Choroid plexus epithelial cell (primary cell): ENCODE results near the gene TAF12.

Experiments
- DNase-seq: peaks from one replicate; pipeline ENCODE4 v3.0.0-alpha.2; 2010; ENCODE audit warnings: low read depth
- H3K4me3 ChIP-seq: 2 replicates; pipeline ENCODE4 v1.5.1; 2011; ENCODE audit warnings: low read depth, mild to moderate bottlenecking, control low read depth, low read length, moderate library complexity
- TF ChIP-seq, protein P1 (sequence below): conservative IDR thresholded peaks from 2 replicates; pipeline ENCODE4 v1.5.1; 2011; ENCODE audit warnings: low read depth, mild to moderate bottlenecking, control low read depth, inconsistent platforms, low read length, moderate library complexity

The TAF12 gene

DNA sequence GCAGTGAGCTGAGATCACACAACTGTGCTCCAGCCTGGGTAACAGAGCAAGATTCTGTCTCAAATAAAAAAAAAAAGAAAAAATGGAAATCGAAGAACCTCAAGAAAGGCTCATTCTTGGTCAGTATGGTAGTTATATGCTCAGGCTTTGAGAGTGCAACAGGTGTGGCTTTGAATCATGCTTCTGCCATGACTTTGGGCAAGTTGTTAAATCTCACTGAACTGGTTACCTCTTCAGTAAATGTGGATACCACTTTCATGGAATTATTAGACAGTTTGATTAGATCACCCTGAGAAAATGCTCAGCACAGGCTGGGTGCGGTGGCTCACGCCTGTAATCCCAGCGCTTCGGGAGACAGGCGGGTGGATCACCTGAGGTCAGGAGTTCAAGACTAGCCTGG is 77.1 kb downstream of the TAF12 start:
- DNase-seq, result no peak
- TF ChIP-seq, protein P1, sequence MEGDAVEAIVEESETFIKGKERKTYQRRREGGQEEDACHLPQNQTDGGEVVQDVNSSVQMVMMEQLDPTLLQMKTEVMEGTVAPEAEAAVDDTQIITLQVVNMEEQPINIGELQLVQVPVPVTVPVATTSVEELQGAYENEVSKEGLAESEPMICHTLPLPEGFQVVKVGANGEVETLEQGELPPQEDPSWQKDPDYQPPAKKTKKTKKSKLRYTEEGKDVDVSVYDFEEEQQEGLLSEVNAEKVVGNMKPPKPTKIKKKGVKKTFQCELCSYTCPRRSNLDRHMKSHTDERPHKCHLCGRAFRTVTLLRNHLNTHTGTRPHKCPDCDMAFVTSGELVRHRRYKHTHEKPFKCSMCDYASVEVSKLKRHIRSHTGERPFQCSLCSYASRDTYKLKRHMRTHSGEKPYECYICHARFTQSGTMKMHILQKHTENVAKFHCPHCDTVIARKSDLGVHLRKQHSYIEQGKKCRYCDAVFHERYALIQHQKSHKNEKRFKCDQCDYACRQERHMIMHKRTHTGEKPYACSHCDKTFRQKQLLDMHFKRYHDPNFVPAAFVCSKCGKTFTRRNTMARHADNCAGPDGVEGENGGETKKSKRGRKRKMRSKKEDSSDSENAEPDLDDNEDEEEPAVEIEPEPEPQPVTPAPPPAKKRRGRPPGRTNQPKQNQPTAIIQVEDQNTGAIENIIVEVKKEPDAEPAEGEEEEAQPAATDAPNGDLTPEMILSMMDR, result no peak
- H3K4me3 ChIP-seq, result no peak overlapping the region

DNA sequence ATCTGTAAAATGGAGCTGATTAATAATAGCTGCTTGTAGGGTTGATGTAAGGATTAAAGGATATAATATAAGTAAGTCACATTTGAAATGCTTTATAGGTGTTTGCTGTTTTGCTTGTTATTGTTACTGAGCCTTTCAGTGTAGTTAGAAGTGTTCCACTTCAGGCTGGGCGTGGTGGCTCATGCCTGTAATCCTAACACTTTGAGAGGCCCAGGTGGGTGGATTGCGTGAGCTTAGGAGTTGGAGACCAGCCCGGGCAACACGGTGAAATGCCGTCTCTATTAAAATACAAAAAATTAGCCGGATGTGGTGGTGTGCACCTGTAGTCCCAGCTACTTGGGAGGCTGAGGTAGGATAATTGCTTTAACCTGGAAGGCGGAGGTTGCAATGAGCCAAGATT is 77.8 kb downstream of the TAF12 start:
- TF ChIP-seq, protein P1, result no peak
- no peak overlapping the region for H3K4me3 ChIP-seq
- no peak for DNase-seq

DNA sequence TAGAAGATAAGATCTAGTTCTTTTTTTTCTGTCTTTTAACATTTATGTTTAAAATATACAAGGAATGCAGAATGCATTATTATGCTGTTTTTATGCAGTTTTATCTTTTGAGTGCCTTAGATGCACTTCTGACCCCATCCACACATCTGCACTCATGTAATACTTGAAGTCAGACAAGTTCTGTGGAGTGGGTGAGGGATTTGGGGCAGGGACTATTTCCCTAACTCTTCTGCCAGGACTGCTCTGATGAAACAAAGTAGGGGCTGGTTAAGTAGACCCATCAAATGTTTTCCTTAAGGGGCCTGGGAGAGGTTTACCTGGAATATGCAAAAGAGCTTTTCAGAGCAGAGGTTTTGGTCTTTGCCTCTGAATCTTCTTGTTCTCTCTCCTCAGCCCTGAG is 78.6 kb downstream of the TAF12 start:
- H3K4me3 ChIP-seq, result no peak overlapping the region
- DNase-seq, result no peak
- TF ChIP-seq, protein P1, result no peak

DNA sequence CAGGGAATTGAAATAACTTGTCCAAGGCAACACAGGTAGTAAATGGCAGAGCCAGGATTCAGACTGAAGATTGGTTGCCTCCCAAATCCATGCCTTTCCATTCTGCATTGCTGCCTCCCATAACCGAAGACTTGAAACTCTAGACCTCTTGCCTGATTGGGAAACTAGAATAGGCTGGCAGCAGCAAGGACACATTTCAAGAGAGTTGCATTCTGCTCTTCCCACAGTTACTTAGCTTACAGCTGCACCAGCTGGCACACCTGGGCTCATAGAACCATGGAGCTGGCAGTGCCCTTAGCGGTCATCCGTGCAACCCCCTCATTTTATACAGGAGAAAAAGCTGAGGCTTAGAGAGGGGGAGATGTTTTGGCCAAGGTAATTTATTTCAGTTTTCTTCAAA is 82.0 kb downstream of the TAF12 start:
- TF ChIP-seq, protein P1, result no peak

More for the DNA sequence above, 82.0 kb downstream of the TAF12 start:
- H3K4me3 ChIP-seq, result no peak overlapping the region
- no peak for DNase-seq
